MCF 10A (cell line): ENCODE data around the gene IGFBP3. TPM values are rescaled to one million over a fixed set of nuclear protein-coding genes. Genes with fewer than 3 reads are reported as not detected.

Source experiments
- BruUV-seq: library from RNA; stranded (reverse); fragments of 400-500 nt; replicated peaks from 2 replicates; lab custom pipeline; 2021; lab: Mats Ljungman, UMichigan
- CTCF ChIA-PET: fragments of 300-600 bp; sonication (Branson Sonifier 250); formaldehyde crosslinking; extraction: SDS; loops from one replicate; lab custom pipeline; 2021; ENCODE audit warnings: antibody characterized with exemption, inconsistent platforms; lab: Yijun Ruan, JAX
- POLR2A ChIA-PET: fragments of 300-600, 350-650 bp; sonication (Branson Sonifier 250); formaldehyde crosslinking; extraction: SDS; loops from one replicate; lab custom pipeline; 2020; ENCODE audit warnings: antibody characterized with exemption, inconsistent platforms; lab: Yijun Ruan, JAX
- DNase-seq: peaks from one replicate; pipeline ENCODE4 v3.0.0-alpha.2; 2018; ENCODE audit not compliant: unreplicated experiment
- H3K27ac Mint-ChIP-seq: one replicate; pipeline ENCODE4 v1.8.0; 2022; ENCODE audit warnings: mild to moderate bottlenecking, low read depth, mixed read lengths; ENCODE audit not compliant: unreplicated experiment
- H3K27me3 Mint-ChIP-seq: one replicate; pipeline ENCODE4 v1.8.0; 2022; ENCODE audit warnings: mixed read lengths; ENCODE audit not compliant: insufficient read depth, unreplicated experiment
- H3K36me3 Mint-ChIP-seq: one replicate; pipeline ENCODE4 v1.8.0; 2022; ENCODE audit warnings: mild to moderate bottlenecking, moderate library complexity, mixed read lengths; ENCODE audit not compliant: insufficient read depth, unreplicated experiment
- H3K4me1 Mint-ChIP-seq: one replicate; pipeline ENCODE4 v1.8.0; 2022; ENCODE audit warnings: mixed read lengths; ENCODE audit not compliant: insufficient read depth, unreplicated experiment
- H3K4me3 Mint-ChIP-seq: one replicate; pipeline ENCODE4 v1.8.0; 2022; ENCODE audit warnings: mild to moderate bottlenecking, moderate library complexity, mixed read lengths; ENCODE audit not compliant: unreplicated experiment
- H3K9me3 Mint-ChIP-seq: one replicate; pipeline ENCODE4 v1.8.0; 2022; ENCODE audit warnings: mixed read lengths; ENCODE audit not compliant: unreplicated experiment
- intact Hi-C: fragments of 100-400 bp; cut with micrococcal nuclease; formaldehyde crosslinking; loops from 2 replicates; pipeline ENCODE4 v1.14.1; 2022
- total RNA-seq: library from RNA; stranded (reverse); gene quantifications from 2 replicates; pipeline ENCODE4 v1.2.3, GENCODE V29; 2022
- TF ChIP-seq, protein P1 (sequence below): fragments of 200-600 bp; IDR thresholded peaks from one replicate; pipeline ENCODE4 v1.8.0; 2022; ENCODE audit warnings: antibody characterized with exemption, mild to moderate bottlenecking; ENCODE audit not compliant: unreplicated experiment

The IGFBP3 gene
- total RNA-seq, 1 experiment from 2014 or later = 42.9 TPM

DNA sequence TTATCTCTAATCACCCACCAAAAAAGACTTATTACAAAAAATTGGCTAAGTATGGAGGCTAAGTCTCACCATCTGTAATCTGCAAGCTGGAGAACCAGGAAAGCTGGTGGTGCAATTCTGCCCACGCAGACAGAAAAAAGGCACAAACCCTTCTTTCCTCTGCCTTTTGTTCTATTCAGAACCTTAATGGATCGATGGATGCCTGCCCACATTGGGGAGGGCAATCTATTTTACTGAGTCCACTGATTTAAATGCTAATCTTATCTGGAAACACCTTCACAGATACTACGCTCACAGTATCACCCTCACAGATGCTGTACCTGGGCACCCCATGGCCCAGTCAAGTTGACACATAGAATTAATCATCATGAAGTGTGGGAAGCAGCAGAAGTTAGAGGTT, 10.2 kb downstream of the IGFBP3 start:
- no peak overlapping the region for H3K27ac Mint-ChIP-seq
- peaks cover 6% of the 10 kb centered on the region for H3K36me3 Mint-ChIP-seq
- ChIA-PET CTCF (no interaction called here), POLR2A (no interaction called here)
- no peaks in the 10 kb centered on the region for H3K9me3 Mint-ChIP-seq
- H3K27me3 Mint-ChIP-seq = no peaks in the 10 kb centered on the region
- BruUV-seq = no TSS peak
- H3K4me3 Mint-ChIP-seq = no peak overlapping the region
- TF ChIP-seq, protein P1, sequence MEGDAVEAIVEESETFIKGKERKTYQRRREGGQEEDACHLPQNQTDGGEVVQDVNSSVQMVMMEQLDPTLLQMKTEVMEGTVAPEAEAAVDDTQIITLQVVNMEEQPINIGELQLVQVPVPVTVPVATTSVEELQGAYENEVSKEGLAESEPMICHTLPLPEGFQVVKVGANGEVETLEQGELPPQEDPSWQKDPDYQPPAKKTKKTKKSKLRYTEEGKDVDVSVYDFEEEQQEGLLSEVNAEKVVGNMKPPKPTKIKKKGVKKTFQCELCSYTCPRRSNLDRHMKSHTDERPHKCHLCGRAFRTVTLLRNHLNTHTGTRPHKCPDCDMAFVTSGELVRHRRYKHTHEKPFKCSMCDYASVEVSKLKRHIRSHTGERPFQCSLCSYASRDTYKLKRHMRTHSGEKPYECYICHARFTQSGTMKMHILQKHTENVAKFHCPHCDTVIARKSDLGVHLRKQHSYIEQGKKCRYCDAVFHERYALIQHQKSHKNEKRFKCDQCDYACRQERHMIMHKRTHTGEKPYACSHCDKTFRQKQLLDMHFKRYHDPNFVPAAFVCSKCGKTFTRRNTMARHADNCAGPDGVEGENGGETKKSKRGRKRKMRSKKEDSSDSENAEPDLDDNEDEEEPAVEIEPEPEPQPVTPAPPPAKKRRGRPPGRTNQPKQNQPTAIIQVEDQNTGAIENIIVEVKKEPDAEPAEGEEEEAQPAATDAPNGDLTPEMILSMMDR = no peak
- peaks cover 5% of the 10 kb centered on the region for H3K4me1 Mint-ChIP-seq
- intact Hi-C loops = no loop called here
- no peak for DNase-seq

DNA sequence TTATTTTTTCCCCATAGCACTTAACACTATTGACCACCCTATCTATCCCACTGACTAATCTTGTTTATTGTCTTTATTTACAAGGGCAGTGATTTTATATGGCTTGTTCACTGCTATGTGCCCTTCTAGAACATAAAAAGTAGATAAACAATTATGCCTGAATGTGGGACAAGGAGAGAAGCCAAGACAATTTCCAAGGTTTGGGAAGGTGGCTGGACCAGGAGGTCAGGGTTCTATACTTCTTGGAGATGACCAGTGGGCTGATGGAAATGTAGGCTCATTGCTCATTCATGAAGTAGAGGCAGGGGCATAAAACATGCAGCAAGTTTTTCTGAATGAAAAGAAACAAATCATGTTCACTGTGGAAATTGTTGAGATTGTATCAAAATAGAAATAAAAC, 11.5 kb downstream of the IGFBP3 start:
- Mint-ChIP-seq H3K4me3 (no peak overlapping the region), H3K9me3 (no peaks in the 10 kb centered on the region), H3K27me3 (no peaks in the 10 kb centered on the region), H3K4me1 (peaks cover 1% of the 10 kb centered on the region), H3K36me3 (peaks cover 2% of the 10 kb centered on the region), H3K27ac (no peak overlapping the region)
- no peak for DNase-seq
- intact Hi-C loops = no loop called here
- TF ChIP-seq, protein P1 = no peak
- ChIA-PET POLR2A (no interaction called here), CTCF (interaction anchor here (0.6 to 1.0 kb wide), 4 partner anchors 8 to 481 kb away, joined by 3 to 4 read pairs (median 3); no protein-coding TSS in a partner anchor)
- BruUV-seq = no TSS peak

DNA sequence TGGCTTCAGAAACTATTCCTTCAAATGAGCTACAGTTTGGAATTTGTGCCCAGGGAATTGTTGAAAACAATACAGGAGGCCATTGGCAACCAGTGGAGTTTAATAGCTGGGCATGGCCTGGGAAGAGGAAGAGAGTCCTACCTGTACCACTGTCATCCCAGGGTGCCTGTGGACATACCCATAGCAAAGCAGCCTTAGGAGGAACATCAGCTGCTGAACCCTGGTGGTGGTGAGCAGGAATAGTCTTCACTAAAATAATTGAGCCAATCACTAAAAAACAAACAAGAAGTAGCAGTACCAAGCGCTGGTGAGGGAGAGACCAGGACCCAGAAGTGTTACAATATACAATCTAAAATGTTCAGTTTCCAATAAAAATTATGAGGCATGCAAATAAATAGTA, 18.3 kb downstream of the IGFBP3 start:
- TF ChIP-seq, protein P1 = no peak
- Mint-ChIP-seq H3K4me1 (no peaks in the 10 kb centered on the region), H3K27me3 (no peaks in the 10 kb centered on the region), H3K27ac (no peak overlapping the region), H3K36me3 (no peaks in the 10 kb centered on the region), H3K9me3 (no peaks in the 10 kb centered on the region), H3K4me3 (no peak overlapping the region)
- BruUV-seq = no TSS peak
- ChIA-PET CTCF (interaction anchor here (0.5 to 1.6 kb wide), 8 partner anchors 9 to 1864 kb away, joined by 3 to 13 read pairs (median 4); no protein-coding TSS in a partner anchor), POLR2A (interaction anchor here (0.6 kb wide), 1 partner anchor 1934 kb away, joined by 3 read pairs; no protein-coding TSS in a partner anchor)
- intact Hi-C loops = no loop called here
- no peak for DNase-seq

DNA sequence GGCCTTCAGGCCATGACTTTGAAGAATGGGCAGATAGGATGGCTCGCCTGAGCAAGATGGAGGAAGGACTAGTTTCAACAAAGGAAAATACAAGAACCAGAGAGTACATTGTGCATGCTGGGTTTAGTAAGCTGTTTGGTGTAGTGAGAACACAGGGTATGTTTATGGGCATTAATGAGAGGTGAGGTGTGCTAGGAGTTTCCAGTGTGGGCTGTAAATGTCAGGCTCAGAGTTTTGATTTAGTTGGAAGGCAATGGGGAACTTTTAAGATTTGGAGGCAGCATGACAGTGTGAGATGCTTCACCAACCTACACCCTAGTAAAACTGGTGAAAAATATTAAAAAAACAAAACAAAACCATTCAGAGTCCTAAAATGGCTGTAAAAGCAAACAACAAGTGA, 19.5 kb downstream of the IGFBP3 start:
- CTCF ChIA-PET = interaction anchor here (0.6 to 2.6 kb wide), 6 partner anchors 11 to 1250 kb away, joined by 3 to 8 read pairs (median 4); no protein-coding TSS in a partner anchor
- no peak overlapping the region for H3K27ac Mint-ChIP-seq
- POLR2A ChIA-PET = no interaction called here
- no peaks in the 10 kb centered on the region for H3K36me3 Mint-ChIP-seq
- BruUV-seq = no TSS peak
- intact Hi-C loops = no loop called here
- no peak for DNase-seq
- no peak overlapping the region for H3K4me3 Mint-ChIP-seq
- H3K4me1 Mint-ChIP-seq = no peaks in the 10 kb centered on the region
- H3K9me3 Mint-ChIP-seq = no peaks in the 10 kb centered on the region
- H3K27me3 Mint-ChIP-seq = no peaks in the 10 kb centered on the region
- TF ChIP-seq, protein P1 = no peak
